ENCODE results near the gene PLEKHA8. TPM values are rescaled to one million over a fixed set of nuclear protein-coding genes. Genes with fewer than 3 reads are reported as not detected.

Gene PLEKHA8
- total RNA-seq, 1 experiment from 2014 or later, result 8.4 TPM

DNA sequence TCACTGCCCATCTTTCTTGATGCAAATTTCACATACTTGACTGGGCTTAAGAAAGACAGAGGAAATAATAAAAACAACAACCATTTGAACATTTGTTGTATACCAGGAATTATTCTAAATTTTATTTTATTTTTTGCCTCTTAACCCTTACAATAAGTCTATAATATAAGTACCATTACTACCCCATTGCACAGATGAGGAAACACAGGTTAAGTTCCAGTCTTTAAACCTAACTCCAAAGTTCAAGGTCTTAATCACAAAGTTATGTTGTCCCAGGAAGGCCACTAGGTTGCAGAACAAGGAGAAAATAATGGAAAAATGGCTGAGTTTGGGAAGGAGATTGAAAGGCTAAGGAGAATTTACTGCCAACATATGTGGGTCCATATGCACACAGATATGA lies 5.2 kb upstream of the PLEKHA8 start:
- Histone ChIP-seq H3K9me2 (replicated peaks; ENCODE audit: low read length) (no peaks in the 10 kb centered on the region), H3F3A (ENCODE audit: low read length, unreplicated experiment) (peaks cover 3% of the 10 kb centered on the region), H3K79me2 (ENCODE audit: low read length) (peaks cover 41% of the 10 kb centered on the region), H3K4me1 (ENCODE audit: insufficient read depth, low read length) (peaks cover 26% of the 10 kb centered on the region), H4K20me1 (ENCODE audit: low read length) (no peaks in the 10 kb centered on the region), H3K36me3 (ENCODE audit: low read depth, low read length) (no peaks in the 10 kb centered on the region), H3K4me2 (ENCODE audit: low read length) (no peak overlapping the region), H3K27me3 (ENCODE audit: low read length) (no peaks in the 10 kb centered on the region), H3K9ac (ENCODE audit: low read length) (no peak overlapping the region), H3K4me3 (ENCODE audit: low read length) (no peak overlapping the region), H2AFZ (ENCODE audit: low read length) (no peak overlapping the region), H3K27ac (ENCODE audit: low read length) (no peak overlapping the region), H3K9me3 (ENCODE audit: low read length) (no peaks in the 10 kb centered on the region)
- no TSS peak for BruUV-seq (replicated peaks)
- POLR2A ChIA-PET (ENCODE audit: unreplicated experiment), result no interaction called here
- CTCF ChIA-PET, result no interaction called here
- intact Hi-C loops (cut with micrococcal nuclease), result no loop called here
- ATAC-seq (no peak), DNase-seq (no peak)
- TF ChIP-seq, protein P1, sequence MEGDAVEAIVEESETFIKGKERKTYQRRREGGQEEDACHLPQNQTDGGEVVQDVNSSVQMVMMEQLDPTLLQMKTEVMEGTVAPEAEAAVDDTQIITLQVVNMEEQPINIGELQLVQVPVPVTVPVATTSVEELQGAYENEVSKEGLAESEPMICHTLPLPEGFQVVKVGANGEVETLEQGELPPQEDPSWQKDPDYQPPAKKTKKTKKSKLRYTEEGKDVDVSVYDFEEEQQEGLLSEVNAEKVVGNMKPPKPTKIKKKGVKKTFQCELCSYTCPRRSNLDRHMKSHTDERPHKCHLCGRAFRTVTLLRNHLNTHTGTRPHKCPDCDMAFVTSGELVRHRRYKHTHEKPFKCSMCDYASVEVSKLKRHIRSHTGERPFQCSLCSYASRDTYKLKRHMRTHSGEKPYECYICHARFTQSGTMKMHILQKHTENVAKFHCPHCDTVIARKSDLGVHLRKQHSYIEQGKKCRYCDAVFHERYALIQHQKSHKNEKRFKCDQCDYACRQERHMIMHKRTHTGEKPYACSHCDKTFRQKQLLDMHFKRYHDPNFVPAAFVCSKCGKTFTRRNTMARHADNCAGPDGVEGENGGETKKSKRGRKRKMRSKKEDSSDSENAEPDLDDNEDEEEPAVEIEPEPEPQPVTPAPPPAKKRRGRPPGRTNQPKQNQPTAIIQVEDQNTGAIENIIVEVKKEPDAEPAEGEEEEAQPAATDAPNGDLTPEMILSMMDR (conservative IDR thresholded peaks at IDR 0.05; ENCODE audit: low read depth, low read length), result no peak
- TF ChIP-seq EZH2 (IDR thresholded peaks at IDR 0.05; ENCODE audit: low read length, unreplicated experiment) (no peak), EZH2phosphoT487 (IDR thresholded peaks at IDR 0.05; ENCODE audit: borderline replicate concordance, low read length) (no peak)

DNA sequence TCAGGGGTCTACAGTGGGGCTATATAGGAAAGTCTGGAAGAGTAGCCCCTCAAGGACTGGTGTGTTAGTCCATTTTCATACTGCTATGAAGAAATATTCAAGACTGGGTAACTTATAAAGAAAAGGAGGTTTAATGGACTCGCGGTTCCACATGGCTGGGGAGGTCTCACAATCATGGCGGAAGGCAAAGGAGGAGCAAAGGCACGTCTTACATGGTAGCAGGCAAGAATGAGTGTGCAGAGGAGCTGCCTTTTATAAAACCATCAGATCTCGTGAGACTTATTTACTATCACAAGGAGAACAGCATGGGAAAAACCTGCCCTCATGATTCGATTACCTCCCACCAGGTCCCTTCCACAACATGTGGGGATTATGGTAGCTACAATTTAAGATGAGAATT lies 4.7 kb upstream of the PLEKHA8 start:
- CTCF ChIA-PET, result no interaction called here
- no peak overlapping the region for H3K9ac ChIP-seq (ENCODE audit: low read length)
- H3K4me1 ChIP-seq (ENCODE audit: insufficient read depth, low read length), result peaks cover 26% of the 10 kb centered on the region
- no TSS peak for BruUV-seq (replicated peaks)
- intact Hi-C loops (cut with micrococcal nuclease), result no loop called here
- H3K9me3 ChIP-seq (ENCODE audit: low read length), result no peaks in the 10 kb centered on the region
- H3K27ac ChIP-seq (ENCODE audit: low read length), result no peak overlapping the region
- POLR2A ChIA-PET (ENCODE audit: unreplicated experiment), result no interaction called here
- peaks cover 41% of the 10 kb centered on the region for H3K79me2 ChIP-seq (ENCODE audit: low read length)
- H4K20me1 ChIP-seq (ENCODE audit: low read length), result no peaks in the 10 kb centered on the region
- DNase-seq (no peak), ATAC-seq (no peak)
- H2AFZ ChIP-seq (ENCODE audit: low read length), result no peak overlapping the region
- H3K9me2 ChIP-seq (replicated peaks; ENCODE audit: low read length), result no peaks in the 10 kb centered on the region
- no peak overlapping the region for H3K4me2 ChIP-seq (ENCODE audit: low read length)
- no peaks in the 10 kb centered on the region for H3K36me3 ChIP-seq (ENCODE audit: low read depth, low read length)
- H3K4me3 ChIP-seq (ENCODE audit: low read length), result no peak overlapping the region
- no peaks in the 10 kb centered on the region for H3K27me3 ChIP-seq (ENCODE audit: low read length)
- H3F3A ChIP-seq (ENCODE audit: low read length, unreplicated experiment), result peaks cover 3% of the 10 kb centered on the region
- TF ChIP-seq EZH2 (IDR thresholded peaks at IDR 0.05; ENCODE audit: low read length, unreplicated experiment), result no peak
- TF ChIP-seq EZH2phosphoT487 (IDR thresholded peaks at IDR 0.05; ENCODE audit: borderline replicate concordance, low read length), result no peak
- TF ChIP-seq, protein P1 (conservative IDR thresholded peaks at IDR 0.05; ENCODE audit: low read depth, low read length), result no peak

- Histone ChIP-seq H3K79me2 (ENCODE audit: low read length) (peaks cover 70% of the 10 kb centered on the region), H3K9me2 (replicated peaks; ENCODE audit: low read length) (no peaks in the 10 kb centered on the region), H3K4me2 (ENCODE audit: low read length) (peak within 1 kb of the TSS; percentile 94), H3K36me3 (ENCODE audit: low read depth, low read length) (no peaks in the 10 kb centered on the region), H4K20me1 (ENCODE audit: low read length) (0 out of 2 replicates have a peak, but pooled peaks cover 3% of the 10 kb centered on the region), H3K27ac (ENCODE audit: low read length) (peak within 1 kb of the TSS; percentile 64), H2AFZ (ENCODE audit: low read length) (peak within 1 kb of the TSS; percentile 87), H3K9ac (ENCODE audit: low read length) (peak within 1 kb of the TSS; percentile 75), H3F3A (ENCODE audit: low read length, unreplicated experiment) (no peaks in the 10 kb centered on the region), H3K4me1 (ENCODE audit: insufficient read depth, low read length) (peaks cover 20% of the 10 kb centered on the region; the same call in 1 of the 2 replicates), H3K27me3 (ENCODE audit: low read length) (no peaks in the 10 kb centered on the region), H3K4me3 (ENCODE audit: low read length) (peak within 1 kb of the TSS; percentile 84), H3K9me3 (ENCODE audit: low read length) (no peaks in the 10 kb centered on the region)
- BruUV-seq (replicated peaks), result TSS peak; percentile 79
- POLR2A ChIA-PET (ENCODE audit: unreplicated experiment), result no interaction called here
- DNase-seq, result peak; percentile 98
- intact Hi-C loops (cut with micrococcal nuclease), result loop anchor here (1.0 to 5.0 kb wide), 4 partner anchors 31 to 146 kb away; no protein-coding TSS in a partner anchor
- ATAC-seq, result peak; percentile 83
- CTCF ChIA-PET, result interaction anchor here (0.9 kb wide), 1 partner anchor 24 kb away, joined by 3 read pairs; no protein-coding TSS in a partner anchor
- TF ChIP-seq, protein P1 (conservative IDR thresholded peaks at IDR 0.05; ENCODE audit: low read depth, low read length), result no peak
- TF ChIP-seq EZH2phosphoT487 (IDR thresholded peaks at IDR 0.05; ENCODE audit: borderline replicate concordance, low read length), result no peak
- no peak for TF ChIP-seq EZH2 (IDR thresholded peaks at IDR 0.05; ENCODE audit: low read length, unreplicated experiment)
These were observed 1.8 kb upstream of the PLEKHA8 start, which contains the start of gene FKBP14 for GRCh38 chr7:30026229-30027064. Gene FKBP14, minus strand, starts transcription at chr7:30026702. Its CDS starts 194 bp downstream, at chr7:30026508.

Data from PC-3 (cell line).